ENCODE measurements around the gene NAP1L3. TPM values are rescaled to one million over a fixed set of nuclear protein-coding genes. Genes with fewer than 3 reads are reported as not detected.
A peak's percentile ranks its signal among the peaks of the same experiment; 100 is the strongest.

Gene NAP1L3, protein sequence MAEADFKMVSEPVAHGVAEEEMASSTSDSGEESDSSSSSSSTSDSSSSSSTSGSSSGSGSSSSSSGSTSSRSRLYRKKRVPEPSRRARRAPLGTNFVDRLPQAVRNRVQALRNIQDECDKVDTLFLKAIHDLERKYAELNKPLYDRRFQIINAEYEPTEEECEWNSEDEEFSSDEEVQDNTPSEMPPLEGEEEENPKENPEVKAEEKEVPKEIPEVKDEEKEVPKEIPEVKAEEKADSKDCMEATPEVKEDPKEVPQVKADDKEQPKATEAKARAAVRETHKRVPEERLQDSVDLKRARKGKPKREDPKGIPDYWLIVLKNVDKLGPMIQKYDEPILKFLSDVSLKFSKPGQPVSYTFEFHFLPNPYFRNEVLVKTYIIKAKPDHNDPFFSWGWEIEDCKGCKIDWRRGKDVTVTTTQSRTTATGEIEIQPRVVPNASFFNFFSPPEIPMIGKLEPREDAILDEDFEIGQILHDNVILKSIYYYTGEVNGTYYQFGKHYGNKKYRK
- 1 to 10 TPM; 4.9 to 7.1 (median 6.0) TPM for total RNA-seq
- total RNA-seq (2013): 7.9 TPM
- total RNA-seq: 0.88 to 20.3 (median 12.5) reads per million in 29 experiments

DNA sequence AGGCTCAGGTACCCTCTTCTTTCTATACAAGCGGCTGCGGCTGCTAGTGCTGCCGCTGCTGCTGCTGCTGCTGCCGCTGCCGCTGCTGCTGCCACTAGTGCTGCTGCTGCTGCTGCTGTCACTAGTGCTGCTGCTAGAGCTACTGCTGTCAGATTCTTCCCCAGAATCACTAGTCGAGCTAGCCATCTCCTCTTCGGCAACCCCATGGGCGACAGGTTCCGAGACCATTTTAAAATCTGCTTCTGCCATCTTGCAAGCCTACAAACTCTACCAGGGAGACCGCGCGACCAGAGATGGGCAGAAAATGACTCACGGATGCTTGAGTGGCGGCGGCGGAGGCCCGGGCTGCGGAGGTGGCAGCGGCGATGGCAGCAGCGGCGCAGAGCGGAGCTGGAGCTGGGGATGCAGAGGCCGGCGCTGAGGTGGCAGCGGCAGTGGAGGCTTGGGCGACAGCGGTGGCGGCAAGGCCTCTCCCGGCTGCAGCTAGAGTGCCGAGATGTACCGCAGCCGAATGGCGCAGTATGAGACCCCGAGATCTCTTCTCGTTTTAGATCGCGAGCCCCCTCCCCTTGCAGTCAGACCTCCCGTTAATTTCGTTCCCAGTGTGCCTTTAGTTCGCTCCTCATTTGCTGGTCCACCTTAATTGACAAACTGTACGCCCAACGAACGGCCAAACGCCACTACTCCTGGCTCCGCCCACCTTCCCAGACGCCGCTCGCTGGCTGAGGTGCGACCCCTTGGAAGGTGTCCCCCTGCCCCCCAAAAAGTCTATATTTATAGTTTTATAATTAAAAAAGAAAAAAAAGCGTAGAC lies at the start of gene NAP1L3:
Gene NAP1L3, minus strand, starts transcription at position 523 of the 813 bp plus-strand sequence. Its CDS starts 274 bp downstream, at position 249.
- peak; percentile 79 to 86 (median 80) for ATAC-seq (replicated peaks in 1 of 4)
- Histone ChIP-seq H3K36me3 (ENCODE audit: control insufficient read depth in 2 of 2, extremely low read depth in 1 of 2, insufficient read depth in 1 of 2, low read length in 1 of 2) (no peaks in the 10 kb centered on the region), H3K4me3 (ENCODE audit: control insufficient read depth in 1 of 2, extremely low read depth in 1 of 2, low read length in 1 of 2) (peak within 1 kb of the TSS; percentile 58 to 72), H3K9me3 (no peaks in the 10 kb centered on the region), H3K4me1 (ENCODE audit: control insufficient read depth in 1 of 2, extremely low read depth in 1 of 2, insufficient read depth in 2 of 2, low read length in 2 of 2) (peaks cover 0 to 2% of the 10 kb centered on the region in 2 experiments), H3K27me3 (replicated peaks in 1 of 2; ENCODE audit: control insufficient read depth in 2 of 2, extremely low read depth in 1 of 2, insufficient read depth in 2 of 2, low read length in 1 of 2) (no peaks in the 10 kb centered on the region), H3K27ac (ENCODE audit: low read length) (peak within 1 kb of the TSS; percentile 61)
- Mint-ChIP-seq H3K27me3 (peaks cover 0 to 15% of the 10 kb centered on the region in 2 donors), H3K36me3 (no peaks in the 10 kb centered on the region), H3K4me3 (peak within 1 kb of the TSS; percentile 86 to 95 (median 94)), H3K27ac (peak within 1 kb of the TSS; percentile 93 to 96), H3K9me3 (no peaks in the 10 kb centered on the region), H3K4me1 (peaks cover 18 to 22% (median 19%) of the 10 kb centered on the region in 3 donors)
- DNase-seq: peak; percentile 19 to 67 (median 39)
- CTCF ChIA-PET: no interaction called here
- WGBS (ENCODE audit: insufficient coverage): 4% methylated on average over 17 of the region's 51 CpGs
- POLR2A ChIA-PET: no interaction called here

GRCh38 chrX:93711076-93711475 lies 37.7 kb upstream of the NAP1L3 start:
- Histone ChIP-seq H3K27ac (ENCODE audit: low read length) (no peak overlapping the region), H3K36me3 (ENCODE audit: control insufficient read depth in 2 of 2, extremely low read depth in 1 of 2, insufficient read depth in 1 of 2, low read length in 1 of 2) (no peaks in the 10 kb centered on the region), H3K4me3 (ENCODE audit: control insufficient read depth in 1 of 2, extremely low read depth in 1 of 2, low read length in 1 of 2) (no peak overlapping the region), H3K4me1 (ENCODE audit: control insufficient read depth in 1 of 2, extremely low read depth in 1 of 2, insufficient read depth in 2 of 2, low read length in 2 of 2) (no peaks in the 10 kb centered on the region), H3K9me3 (no peaks in the 10 kb centered on the region), H3K27me3 (replicated peaks in 1 of 2; ENCODE audit: control insufficient read depth in 2 of 2, extremely low read depth in 1 of 2, insufficient read depth in 2 of 2, low read length in 1 of 2) (no peaks in the 10 kb centered on the region)
- ChIA-PET CTCF (interaction anchor here in 1 of 2 donors (0.5 kb wide), 1 partner anchor 37 kb away, joined by 8 read pairs; the partner anchor contains the start of gene FAM133A), POLR2A (no interaction called here)
- no peaks in the 10 kb centered on the region for H3K27me3 Mint-ChIP-seq
- ATAC-seq (replicated peaks in 1 of 4) (no peak), DNase-seq (no peak)
- no peaks in the 10 kb centered on the region for H3K9me3 Mint-ChIP-seq
- no peaks in the 10 kb centered on the region for H3K36me3 Mint-ChIP-seq
- no CpG with 5 or more reads among the region's 4 CpGs for WGBS (ENCODE audit: insufficient coverage)
- H3K4me1 Mint-ChIP-seq: no peaks in the 10 kb centered on the region
- H3K4me3 Mint-ChIP-seq: no peak overlapping the region
- H3K27ac Mint-ChIP-seq: no peak overlapping the region

GRCh38 chrX:93703701-93704100 lies 30.3 kb upstream of the NAP1L3 start:
- no CpG with 5 or more reads among the region's 2 CpGs for WGBS (ENCODE audit: insufficient coverage)
- no peaks in the 10 kb centered on the region for H3K36me3 Mint-ChIP-seq
- H3K4me3 Mint-ChIP-seq: no peak overlapping the region
- Histone ChIP-seq H3K4me3 (ENCODE audit: control insufficient read depth in 1 of 2, extremely low read depth in 1 of 2, low read length in 1 of 2) (no peak overlapping the region), H3K36me3 (ENCODE audit: control insufficient read depth in 2 of 2, extremely low read depth in 1 of 2, insufficient read depth in 1 of 2, low read length in 1 of 2) (no peaks in the 10 kb centered on the region), H3K4me1 (ENCODE audit: control insufficient read depth in 1 of 2, extremely low read depth in 1 of 2, insufficient read depth in 2 of 2, low read length in 2 of 2) (no peaks in the 10 kb centered on the region), H3K9me3 (no peaks in the 10 kb centered on the region), H3K27ac (ENCODE audit: low read length) (no peak overlapping the region), H3K27me3 (replicated peaks in 1 of 2; ENCODE audit: control insufficient read depth in 2 of 2, extremely low read depth in 1 of 2, insufficient read depth in 2 of 2, low read length in 1 of 2) (no peaks in the 10 kb centered on the region)
- H3K9me3 Mint-ChIP-seq: no peaks in the 10 kb centered on the region
- ATAC-seq (replicated peaks in 1 of 4) (no peak), DNase-seq (no peak)
- CTCF ChIA-PET: no interaction called here
- H3K27me3 Mint-ChIP-seq: no peaks in the 10 kb centered on the region
- no peak overlapping the region for H3K27ac Mint-ChIP-seq
- POLR2A ChIA-PET: no interaction called here
- no peaks in the 10 kb centered on the region for H3K4me1 Mint-ChIP-seq

GRCh38 chrX:93695981-93696380 lies 22.6 kb upstream of the NAP1L3 start:
- Histone ChIP-seq H3K36me3 (ENCODE audit: control insufficient read depth in 2 of 2, extremely low read depth in 1 of 2, insufficient read depth in 1 of 2, low read length in 1 of 2) (no peaks in the 10 kb centered on the region), H3K27me3 (replicated peaks in 1 of 2; ENCODE audit: control insufficient read depth in 2 of 2, extremely low read depth in 1 of 2, insufficient read depth in 2 of 2, low read length in 1 of 2) (no peaks in the 10 kb centered on the region), H3K9me3 (no peaks in the 10 kb centered on the region), H3K4me3 (ENCODE audit: control insufficient read depth in 1 of 2, extremely low read depth in 1 of 2, low read length in 1 of 2) (no peak overlapping the region), H3K27ac (ENCODE audit: low read length) (no peak overlapping the region), H3K4me1 (ENCODE audit: control insufficient read depth in 1 of 2, extremely low read depth in 1 of 2, insufficient read depth in 2 of 2, low read length in 2 of 2) (no peaks in the 10 kb centered on the region)
- ChIA-PET POLR2A (no interaction called here), CTCF (no interaction called here)
- Mint-ChIP-seq H3K9me3 (no peaks in the 10 kb centered on the region), H3K36me3 (no peaks in the 10 kb centered on the region), H3K4me1 (no peaks in the 10 kb centered on the region), H3K27me3 (peaks cover 0 to 9% of the 10 kb centered on the region in 2 donors), H3K4me3 (no peak overlapping the region), H3K27ac (no peak overlapping the region)
- DNase-seq: no peak
- ATAC-seq (replicated peaks in 1 of 4): no peak
- no CpG with 5 or more reads among the region's 6 CpGs for WGBS (ENCODE audit: insufficient coverage)

- H3K4me3 ChIP-seq (ENCODE audit: control insufficient read depth in 1 of 2, extremely low read depth in 1 of 2, low read length in 1 of 2): peak within 1 kb of the TSS; percentile 58 to 72
- peak in 1 of 4 experiments; percentile 31 for ATAC-seq (replicated peaks in 1 of 4)
- H3K27me3 Mint-ChIP-seq: peaks cover 0 to 15% of the 10 kb centered on the region in 2 donors
- H3K4me3 Mint-ChIP-seq: peak within 1 kb of the TSS; percentile 86 to 95 (median 94)
- H3K27me3 ChIP-seq (replicated peaks in 1 of 2; ENCODE audit: control insufficient read depth in 2 of 2, extremely low read depth in 1 of 2, insufficient read depth in 2 of 2, low read length in 1 of 2): no peaks in the 10 kb centered on the region
- H3K9me3 ChIP-seq: no peaks in the 10 kb centered on the region
- peaks cover 0 to 2% of the 10 kb centered on the region in 2 experiments for H3K4me1 ChIP-seq (ENCODE audit: control insufficient read depth in 1 of 2, extremely low read depth in 1 of 2, insufficient read depth in 2 of 2, low read length in 2 of 2)
- DNase-seq: peak in 2 of 35 experiments; percentile 0 to 1
- peaks cover 18 to 22% (median 19%) of the 10 kb centered on the region in 3 donors for H3K4me1 Mint-ChIP-seq
- H3K27ac Mint-ChIP-seq: peak within 1 kb of the TSS; percentile 93 to 96
- CTCF ChIA-PET: interaction anchor here in 1 of 2 donors (0.7 kb wide), 1 partner anchor 37 kb away, joined by 8 read pairs; no protein-coding TSS in a partner anchor
- no peaks in the 10 kb centered on the region for H3K36me3 Mint-ChIP-seq
- peak within 1 kb of the TSS; percentile 61 for H3K27ac ChIP-seq (ENCODE audit: low read length)
- H3K36me3 ChIP-seq (ENCODE audit: control insufficient read depth in 2 of 2, extremely low read depth in 1 of 2, insufficient read depth in 1 of 2, low read length in 1 of 2): no peaks in the 10 kb centered on the region
- no peaks in the 10 kb centered on the region for H3K9me3 Mint-ChIP-seq
- POLR2A ChIA-PET: no interaction called here
- WGBS (ENCODE audit: insufficient coverage): no CpG with 5 or more reads among the region's 11 CpGs
Measured at GRCh38 chrX:93673869-93674271, 492 bp upstream of the NAP1L3 start, which contains the start of gene FAM133A. Gene FAM133A, plus strand, starts transcription at chrX:93674206. Its CDS starts 35,214 bp downstream, at chrX:93709420.

DNA sequence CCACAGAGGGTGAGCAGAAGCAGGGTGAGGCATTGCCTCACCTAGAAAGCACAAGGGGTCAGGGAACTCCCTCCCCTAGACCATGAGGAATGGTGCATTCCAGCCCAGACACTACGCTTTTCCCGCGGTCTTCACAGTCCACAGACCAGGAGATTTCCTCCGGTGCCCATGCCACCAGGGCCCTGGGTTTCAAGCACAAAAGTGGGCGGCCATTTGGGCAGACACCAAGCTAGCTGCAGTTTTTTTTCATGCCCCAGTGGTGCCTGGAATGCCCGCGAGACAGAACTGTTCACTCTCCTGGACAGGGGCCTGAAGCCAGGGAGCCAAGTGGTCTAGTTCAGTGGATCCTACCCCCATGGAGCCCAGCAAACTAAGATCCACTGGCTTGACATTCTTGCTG lies 12.8 kb downstream of the NAP1L3 start:
- Mint-ChIP-seq H3K4me3 (no peak overlapping the region), H3K27ac (no peak overlapping the region), H3K27me3 (peaks cover 0 to 25% of the 10 kb centered on the region in 2 donors), H3K9me3 (no peaks in the 10 kb centered on the region), H3K36me3 (no peaks in the 10 kb centered on the region), H3K4me1 (no peaks in the 10 kb centered on the region)
- no peak for DNase-seq
- ChIA-PET CTCF (no interaction called here), POLR2A (no interaction called here)
- no peaks in the 10 kb centered on the region for H3K36me3 ChIP-seq (ENCODE audit: control insufficient read depth in 2 of 2, extremely low read depth in 1 of 2, insufficient read depth in 1 of 2, low read length in 1 of 2)
- H3K4me1 ChIP-seq (ENCODE audit: control insufficient read depth in 1 of 2, extremely low read depth in 1 of 2, insufficient read depth in 2 of 2, low read length in 2 of 2): no peaks in the 10 kb centered on the region
- no peak overlapping the region for H3K4me3 ChIP-seq (ENCODE audit: control insufficient read depth in 1 of 2, extremely low read depth in 1 of 2, low read length in 1 of 2)
- no peaks in the 10 kb centered on the region for H3K9me3 ChIP-seq
- H3K27ac ChIP-seq (ENCODE audit: low read length): no peak overlapping the region
- no peaks in the 10 kb centered on the region for H3K27me3 ChIP-seq (replicated peaks in 1 of 2; ENCODE audit: control insufficient read depth in 2 of 2, extremely low read depth in 1 of 2, insufficient read depth in 2 of 2, low read length in 1 of 2)
- no peak for ATAC-seq (replicated peaks in 1 of 4)
- no CpG with 5 or more reads among the region's 7 CpGs for WGBS (ENCODE audit: insufficient coverage)

Data from T-cell (primary cell).